OCI-LY1 (cell line): ENCODE data around the gene LPCAT1.

Experiments
- H2AFZ ChIP-seq: fragments of 200-600 bp; sonication (generic), shearing (Covaris generic); 2 replicates; pipeline ENCODE4 v1.6.0; 2014; ENCODE audit warnings: antibody characterized with exemption, mild to moderate bottlenecking, low read length
- H3F3A ChIP-seq: fragments of 200-600 bp; sonication (generic), shearing (Covaris generic); 2 replicates; pipeline ENCODE4 v1.6.0; 2014; ENCODE audit warnings: mild to moderate bottlenecking, antibody characterized with exemption, low read length, moderate library complexity; ENCODE audit not compliant: insufficient read depth
- H3K27ac ChIP-seq: fragments of 200-600 bp; sonication (generic); 2 replicates; pipeline ENCODE4 v1.5.1; 2014; ENCODE audit warnings: low read length, mixed run types, mild to moderate bottlenecking, low read depth; ENCODE audit not compliant: poor library complexity, severe bottlenecking
- H3K27me3 ChIP-seq: fragments of 200-600 bp; sonication (generic); 2 replicates; pipeline ENCODE4 v1.6.0; 2014; ENCODE audit warnings: antibody characterized with exemption, mild to moderate bottlenecking, low read length, moderate library complexity; ENCODE audit not compliant: insufficient read depth
- H3K36me3 ChIP-seq: fragments of 200-600 bp; sonication (generic); 2 replicates; pipeline ENCODE4 v1.6.1; 2014; ENCODE audit warnings: mild to moderate bottlenecking, antibody characterized with exemption, low read length, moderate library complexity, mixed read lengths; ENCODE audit not compliant: insufficient read depth
- H3K4me1 ChIP-seq: fragments of 200-600 bp; sonication (generic); 2 replicates; pipeline ENCODE4 v1.5.1; 2014; ENCODE audit warnings: mild to moderate bottlenecking, low read length, moderate library complexity; ENCODE audit not compliant: insufficient read depth, severe bottlenecking
- H3K4me2 ChIP-seq: fragments of 200-600 bp; sonication (generic), shearing (Covaris generic); 2 replicates; pipeline ENCODE4 v1.6.1; 2014; ENCODE audit warnings: low read length
- H3K4me3 ChIP-seq: fragments of 200-600 bp; sonication (generic); 2 replicates; pipeline ENCODE4 v1.5.1; 2014; ENCODE audit warnings: low read length, low read depth, mild to moderate bottlenecking, mixed read lengths; ENCODE audit not compliant: poor library complexity, severe bottlenecking
- H3K79me2 ChIP-seq: fragments of 200-600 bp; shearing (Covaris generic); 2 replicates; pipeline ENCODE4 v1.6.1; 2016; ENCODE audit warnings: mixed run types, low read length, mixed read lengths; ENCODE audit not compliant: insufficient read depth
- H3K9ac ChIP-seq: fragments of 200-600 bp; sonication (generic), shearing (Covaris generic); 2 replicates; pipeline ENCODE4 v1.6.1; 2014; ENCODE audit warnings: mild to moderate bottlenecking, low read length, mixed read lengths
- H3K9me2 ChIP-seq: fragments of 200-600 bp; sonication (generic), shearing (Covaris generic); 2 replicates; pipeline ENCODE4 v1.6.1; 2014; ENCODE audit warnings: low read depth, mild to moderate bottlenecking, low read length, mixed read lengths
- H3K9me3 ChIP-seq: fragments of 200-600 bp; shearing (Covaris generic); 2 replicates; pipeline ENCODE4 v1.6.1; 2014; ENCODE audit warnings: low read length, mixed read lengths
- H4K20me1 ChIP-seq: fragments of 200-600 bp; sonication (generic), shearing (Covaris generic); 2 replicates; pipeline ENCODE4 v1.6.0; 2016; ENCODE audit warnings: mild to moderate bottlenecking, low read length; ENCODE audit not compliant: insufficient read depth
- CTCF ChIP-seq: fragments of 200-600 bp; sonication (generic), shearing (Covaris generic); IDR thresholded peaks from 2 replicates; pipeline ENCODE4 v1.5.1; 2017; ENCODE audit warnings: mild to moderate bottlenecking, antibody characterized with exemption, low read length, moderate library complexity, mixed read lengths
- EZH2 ChIP-seq: fragments of 200-600 bp; sonication (generic), shearing (Covaris generic); IDR thresholded peaks from 2 replicates; pipeline ENCODE4 v1.8.0; 2017; ENCODE audit warnings: borderline replicate concordance, mixed run types, mild to moderate bottlenecking, antibody characterized with exemption, low read length, moderate library complexity, mixed read lengths

LPCAT1 gene

GRCh38 chr5:1412163-1412562, 111.6 kb downstream of the LPCAT1 start:
- no peaks in the 10 kb centered on the region for H3K36me3 ChIP-seq
- H3K9me2 ChIP-seq, result no peaks in the 10 kb centered on the region
- no peaks in the 10 kb centered on the region for H3K9me3 ChIP-seq
- TF ChIP-seq EZH2 (no peak), CTCF (no peak)
- no peaks in the 10 kb centered on the region for H3F3A ChIP-seq
- H4K20me1 ChIP-seq, result no peaks in the 10 kb centered on the region
- H3K27ac ChIP-seq, result no peak overlapping the region
- no peaks in the 10 kb centered on the region for H3K4me1 ChIP-seq
- no peak overlapping the region for H3K9ac ChIP-seq
- H3K79me2 ChIP-seq, result no peaks in the 10 kb centered on the region
- H3K4me2 ChIP-seq, result no peak overlapping the region
- no peak overlapping the region for H3K4me3 ChIP-seq
- no peaks in the 10 kb centered on the region for H3K27me3 ChIP-seq
- no peak overlapping the region for H2AFZ ChIP-seq
